Transverse colon (tissue), 4 donors: ENCODE measurements around the gene CST8. TPM values are rescaled to one million over a fixed set of nuclear protein-coding genes. Genes with fewer than 3 reads are reported as not detected.

ENCODE experiments used
- DNase-seq: peaks from one replicate; pipeline ENCODE4 v3.0.0-alpha.2; 2019
- H3K27ac ChIP-seq, 4 donors: fragments of 200-600 bp; sonication (generic); 2 replicates each; pipeline ENCODE4 v1.5.1; 2016 to 2018; ENCODE audit warnings: inconsistent platforms in 4 of 4
- H3K27me3 ChIP-seq: fragments of 200-600 bp; sonication (generic); 2 replicates; pipeline ENCODE4 v1.5.1; 2017; ENCODE audit warnings: inconsistent platforms
- H3K36me3 ChIP-seq, 4 donors: fragments of 200-600 bp; sonication (generic); 2 replicates each; pipeline ENCODE4 v1.5.1; 2017 to 2019; ENCODE audit warnings: inconsistent platforms in 4 of 4
- H3K4me1 ChIP-seq, 4 donors: fragments of 200-600 bp; sonication (generic); 2 replicates each; pipeline ENCODE4 v1.5.1; 2017 to 2020; ENCODE audit warnings: inconsistent platforms in 4 of 4
- H3K4me3 ChIP-seq, 4 donors: fragments of 200-600 bp; sonication (generic); 1 replicate in 1 of 4; 2 replicates in 3 of 4; pipeline versions ENCODE4 v1.5.1 to v1.6.1; 2017 to 2019; ENCODE audit warnings: inconsistent platforms in 4 of 4
- H3K9me3 ChIP-seq, 2 donors: fragments of 200-600 bp; sonication (generic); 2 replicates each; pipeline ENCODE4 v1.5.1; 2017 to 2019; ENCODE audit warnings: inconsistent platforms in 2 of 2
- CTCF ChIP-seq, 5 experiments: fragments of 200-600 bp in 3 of 5; fragments of 450-650 bp in 2 of 5; sonication (generic) in 3 of 5; IDR thresholded peaks; 1 replicate in 2 of 5; 2 replicates in 3 of 5; pipeline ENCODE4 v1.5.1; 2016 to 2017; ENCODE audit warnings: antibody characterized with exemption in 5 of 5, inconsistent platforms in 3 of 5, mild to moderate bottlenecking in 2 of 5, moderate library complexity in 1 of 5
- EP300 ChIP-seq: sonication (generic); formaldehyde crosslinking; IDR thresholded peaks from one replicate; pipeline ENCODE4 v1.6.1; 2017; ENCODE audit warnings: antibody characterized with exemption, low read depth
- POLR2A ChIP-seq: fragments of 450-650 bp; IDR thresholded peaks from one replicate; pipeline ENCODE4 v1.6.1; 2016; ENCODE audit warnings: antibody characterized with exemption, mild to moderate bottlenecking, moderate library complexity
- POLR2AphosphoS5 ChIP-seq, 3 donors: sonication (generic); formaldehyde crosslinking; IDR thresholded peaks; one replicate each; pipeline ENCODE4 v1.6.1; 2016; ENCODE audit warnings: antibody characterized with exemption in 3 of 3
- WGBS, 2 donors: methylation state at CpG; one replicate each; pipeline ENCODE4 v1.1.5; 2018; ENCODE audit warnings: low coverage in 1 of 2; 5-methylcytosine and 5-hydroxymethylcytosine counted together
- in situ Hi-C, 4 donors: fragments of 200-750 bp; cut with MboI; loops; one replicate each; pipeline versions ENCODE4 v1.15.0 to v1.15.1; 2017; ENCODE audit warnings: low sequenced_read_pairs in 3 of 4, low pct_ligation_motif_present in 1 of 4, low pct_unique_long_range_greater_than_20kb in 1 of 4
- intact Hi-C: fragments of 100-400 bp; cut with DNase I; formaldehyde crosslinking; loops from one replicate; pipeline ENCODE4 v1.15.1; 2023; ENCODE audit warnings: low total_unique reads
- small RNA-seq, 4 donors: library from RNA; depleted of rRNA; stranded (forward); fragments of <200 nt; gene quantifications; one replicate each; pipeline ENCODE3, GENCODE V24; 2016
- total RNA-seq, 4 donors: library from RNA; depleted of rRNA; stranded (reverse); fragments of >200 nt; gene quantifications; one replicate each; pipeline ENCODE4 v1.1.0, GENCODE V29; 2016

CST8 gene
- total RNA-seq, 4 donors from 2014 or later: not detected

GRCh38 chr20:23541330-23541729 lies 50.4 kb downstream of the CST8 start:
- Histone ChIP-seq H3K4me1 (no peaks in the 10 kb centered on the region), H3K9me3 (no peaks in the 10 kb centered on the region), H3K27me3 (no peaks in the 10 kb centered on the region), H3K36me3 (no peaks in the 10 kb centered on the region), H3K4me3 (no peak overlapping the region), H3K27ac (no peak overlapping the region)
- WGBS, 2 donors: 50% methylated on average over 1 of the region's 1 CpG; no CpG with 5 or more reads in 1 of the 2 donors
- intact Hi-C loops (no loop called here), in situ Hi-C loops (no loop called here)
- TF ChIP-seq POLR2AphosphoS5 (IDR thresholded peaks at IDR 0.05) (no peak), CTCF (IDR thresholded peaks at IDR 0.05) (no peak), POLR2A (no peak), EP300 (no peak)
- no peak for DNase-seq

- no peak for TF ChIP-seq POLR2A
- TF ChIP-seq POLR2AphosphoS5 (IDR thresholded peaks at IDR 0.05): no peak
- no peak for TF ChIP-seq CTCF (IDR thresholded peaks at IDR 0.05)
- TF ChIP-seq EP300: no peak
- in situ Hi-C loops: no loop called here
- Histone ChIP-seq H3K27ac (no peak overlapping the region), H3K9me3 (no peaks in the 10 kb centered on the region), H3K4me3 (no peak overlapping the region), H3K4me1 (no peaks in the 10 kb centered on the region), H3K27me3 (no peaks in the 10 kb centered on the region), H3K36me3 (no peaks in the 10 kb centered on the region)
- intact Hi-C loops: no loop called here
- no peak for DNase-seq
- 85% methylated on average over 2 of the region's 2 CpGs; no CpG with 5 or more reads in 1 of the 2 donors for WGBS, 2 donors
These were observed 50.9 kb downstream of the CST8 start for GRCh38 chr20:23541776-23542175.

GRCh38 chr20:23542801-23543200 lies 51.9 kb downstream of the CST8 start:
- Histone ChIP-seq H3K4me3 (no peak overlapping the region), H3K27me3 (no peaks in the 10 kb centered on the region), H3K4me1 (no peaks in the 10 kb centered on the region), H3K27ac (no peak overlapping the region), H3K9me3 (no peaks in the 10 kb centered on the region), H3K36me3 (no peaks in the 10 kb centered on the region)
- WGBS, 2 donors: 53 to 67% methylated on average over 1 to 5 of the region's 5 CpGs
- intact Hi-C loops: no loop called here
- no peak for DNase-seq
- TF ChIP-seq POLR2AphosphoS5 (IDR thresholded peaks at IDR 0.05): no peak
- TF ChIP-seq EP300: no peak
- TF ChIP-seq POLR2A: no peak
- no peak for TF ChIP-seq CTCF (IDR thresholded peaks at IDR 0.05)
- in situ Hi-C loops: no loop called here

- Histone ChIP-seq H3K4me3 (no peak overlapping the region), H3K4me1 (no peaks in the 10 kb centered on the region), H3K36me3 (no peaks in the 10 kb centered on the region), H3K27me3 (no peaks in the 10 kb centered on the region), H3K27ac (no peak overlapping the region), H3K9me3 (no peaks in the 10 kb centered on the region)
- in situ Hi-C loops (no loop called here), intact Hi-C loops (no loop called here)
- no peak for DNase-seq
- 91 to 100% methylated on average over 1 to 6 of the region's 6 CpGs for WGBS, 2 donors
- TF ChIP-seq EP300: no peak
- no peak for TF ChIP-seq POLR2AphosphoS5 (IDR thresholded peaks at IDR 0.05)
- no peak for TF ChIP-seq CTCF (IDR thresholded peaks at IDR 0.05)
- TF ChIP-seq POLR2A: no peak
These were observed 53.2 kb downstream of the CST8 start for GRCh38 chr20:23544133-23544532.

Small RNAs within 50 kb of the gene (small RNA-seq; reads per million reads assigned to genes)
- 0 reads per million in 4 donors for gene RF00019

Other genes starting within 250 kb of the CST8 start
- gene NXT1, start 140.3 kb upstream of the CST8 start, total RNA-seq: 10 to 100 TPM; 16.5 to 43.4 (median 22.8) TPM
- gene GZF1, start 128.9 kb upstream of the CST8 start, total RNA-seq: 10 to 100 TPM in 2 of 4 donors, 1 to 10 TPM in 2; 4.9 to 23.3 (median 13.3) TPM
- 10 to 100 TPM in 3 of 4 donors, 1 to 10 TPM in 1; 4.0 to 20.5 (median 12.0) TPM for gene NAPB, start 69.6 kb upstream of the CST8 start, total RNA-seq
- not detected for gene CSTL1, start 51.4 kb upstream of the CST8 start, total RNA-seq
- not detected for gene CST11, start 38.2 kb upstream of the CST8 start, total RNA-seq
- gene CST9L, start 77.4 kb downstream of the CST8 start, total RNA-seq: not detected
- gene CST9, start 114.8 kb downstream of the CST8 start, total RNA-seq: not detected
- gene CST3, start 146.8 kb downstream of the CST8 start, total RNA-seq: 1,000 to 10,000 TPM in 2 of 4 donors, 100 to 1,000 TPM in 2; 607 to 1,755 (median 1,289) TPM
- not detected for gene CST4, start 197.9 kb downstream of the CST8 start, total RNA-seq